Adrenal gland (tissue), 12 donors: ENCODE results near the gene GRK3. TPM values are rescaled to one million over a fixed set of nuclear protein-coding genes. Genes with fewer than 3 reads are reported as not detected.

Experiments
- DNase-seq, 7 donors: peaks; one replicate each; pipeline ENCODE4 v3.0.0-alpha.2; 2019 to 2020
- H3K27ac ChIP-seq, 5 donors: fragments of 200-600 bp; sonication (generic) in 4 of 5; 1 replicate in 3 of 5; 2 replicates in 2 of 5; pipeline versions ENCODE4 v1.5.1 to v1.8.0; 2016 to 2020; ENCODE audit warnings: mild to moderate bottlenecking in 1 of 5
- H3K27me3 ChIP-seq: fragments of 200-600 bp; 2 replicates; pipeline ENCODE4 v1.8.0; 2021
- H3K36me3 ChIP-seq, 2 donors: fragments of 200-600 bp; replicated peaks in 1 of 2; 1 replicate in 1 of 2; 2 replicates in 1 of 2; pipeline versions ENCODE4 v1.5.1 to v1.8.0; 2018 to 2022
- H3K4me1 ChIP-seq, 2 donors: fragments of 200-600 bp; replicated peaks in 1 of 2; 1 replicate in 1 of 2; 2 replicates in 1 of 2; pipeline versions ENCODE4 v1.5.1 to v1.8.0; 2018 to 2021
- H3K4me3 ChIP-seq, 4 donors: fragments of 200-600 bp; sonication (generic) in 3 of 4; one replicate each; pipeline ENCODE4 v1.5.1; 2016 to 2018
- H3K9me3 ChIP-seq, 3 donors: fragments of 200-600 bp; sonication (generic) in 1 of 3; replicated peaks in 1 of 3; 1 replicate in 2 of 3; 2 replicates in 1 of 3; pipeline versions ENCODE4 v1.5.1 to v1.8.0; 2016 to 2021
- CTCF ChIP-seq, 6 experiments: fragments of 450-650 bp in 4 of 6; fragments of 200-600 bp in 2 of 6; sonication (generic) in 1 of 6; IDR thresholded peaks; 1 replicate in 5 of 6; 2 replicates in 1 of 6; pipeline versions ENCODE4 v1.5.1 to v1.8.0; 2016 to 2021; ENCODE audit warnings: antibody characterized with exemption in 6 of 6, mild to moderate bottlenecking in 2 of 6, moderate library complexity in 1 of 6
- POLR2A ChIP-seq, 2 donors: fragments of 450-650 bp; IDR thresholded peaks; one replicate each; pipeline ENCODE4 v1.6.1; 2017; ENCODE audit warnings: antibody characterized with exemption in 2 of 2, mild to moderate bottlenecking in 2 of 2, moderate library complexity in 1 of 2
- WGBS, 4 donors: extraction: QIAGEN DNeasy Blood & Tissue Kit in 2 of 4; methylation state at CpG; one replicate each; pipeline versions ENCODE4 v1.1.5 to v1.1.7; 2013 to 2017; 5-methylcytosine and 5-hydroxymethylcytosine counted together
- intact Hi-C, 2 donors: fragments of 100-400 bp; cut with DNase I; formaldehyde crosslinking; loops; one replicate each; pipeline versions ENCODE4 v1.14.1 to v1.15.0; 2022 to 2023
- polyA plus RNA-seq, 3 donors: library from polyadenylated mRNA; stranded (reverse); fragments of 200-250 nt in 2 of 3; fragments of 350-450 nt in 1 of 3; fragmentation: Illumina TruSeq in 1 of 3; extraction: RNeasy Lipid Tissue Mini Kit (QIAGEN cat#74804) in 1 of 3; gene quantifications; one replicate each; pipeline ENCODE4 v1.2.3, GENCODE V29; 2013 to 2014
- total RNA-seq, 9 donors: library from RNA; depleted of rRNA in 4 of 9; stranded (reverse); fragments of >200 nt in 4 of 9; fragments of 120-200 nt in 1 of 9; fragmentation: NEBNext Ultra II Directional in 1 of 9; extraction: Animal tissue kit (Norgen Biotek cat#: 25700) in 1 of 9; gene quantifications; one replicate each; pipeline versions ENCODE4 v1.1.0 to v1.2.4, GENCODE V29; 2013 to 2023
- donor health status: healthy with polysubstance abuse.
- donor health status: Bipolar disorder and iron deficiency.
- donor health status: DM: yes; HTN: yes; CAD: no.
- donor health status: DM: no; HTN: no; CAD: no.
- donor health status: DM: no; HTN: no; CAD: no.
- donor health status: DM: yes; HTN: yes; CAD: no.

Gene GRK3
- total and polyA plus RNA-seq, 12 donors: 3.2 to 20.9 (median 10.1) TPM

- intact Hi-C loops: loop anchor here (2.0 to 10.0 kb wide), 3 partner anchors 47 to 310 kb away; no protein-coding TSS in a partner anchor
- 45 to 73% (median 57%) methylated on average over 4 to 9 of the region's 9 CpGs for WGBS, 4 donors
Observed at GRCh38 chr22:25772288-25772687, 207.8 kb downstream of the GRK3 start.

GRCh38 chr22:25774575-25775026 lies 210.1 kb downstream of the GRK3 start:
- intact Hi-C loops: loop anchor here in 1 of 2 donors (5.0 to 10.0 kb wide), 2 partner anchors 50 to 312 kb away; no protein-coding TSS in a partner anchor
- TF ChIP-seq CTCF (IDR thresholded peaks at IDR 0.05) (peak in 3 of 6 experiments; percentile 37 to 49 (median 48)), POLR2A (IDR thresholded peaks at IDR 0.05) (peak in 1 of 2 donors; percentile 15)
- WGBS, 4 donors: 56 to 76% (median 57%) methylated on average over 8 to 12 of the region's 12 CpGs

More at GRCh38 chr22:25772288-25772687, 207.8 kb downstream of the GRK3 start:
- H3K27me3 ChIP-seq: no peaks in the 10 kb centered on the region
- no peak overlapping the region for H3K27ac ChIP-seq
- no peaks in the 10 kb centered on the region for H3K9me3 ChIP-seq
- no peak for TF ChIP-seq POLR2A (IDR thresholded peaks at IDR 0.05)
- TF ChIP-seq CTCF (IDR thresholded peaks at IDR 0.05): no peak
- H3K4me3 ChIP-seq: no peak overlapping the region
- DNase-seq: no peak
- H3K36me3 ChIP-seq: no peaks in the 10 kb centered on the region
- no peaks in the 10 kb centered on the region for H3K4me1 ChIP-seq

GRCh38 chr22:25775531-25775930 lies 211.1 kb downstream of the GRK3 start:
- no peak overlapping the region for H3K27ac ChIP-seq
- TF ChIP-seq POLR2A (IDR thresholded peaks at IDR 0.05) (no peak), CTCF (IDR thresholded peaks at IDR 0.05) (no peak)
- H3K36me3 ChIP-seq: no peaks in the 10 kb centered on the region
- intact Hi-C loops: loop anchor here in 1 of 2 donors (10.0 kb wide), 1 partner anchor 51 kb away; no protein-coding TSS in a partner anchor
- H3K27me3 ChIP-seq: no peaks in the 10 kb centered on the region
- peak in 1 of 7 donors; percentile 75 for DNase-seq
- 46 to 54% (median 52%) methylated on average over 8 of the region's 8 CpGs for WGBS, 4 donors
- no peaks in the 10 kb centered on the region for H3K9me3 ChIP-seq
- no peak overlapping the region for H3K4me3 ChIP-seq
- H3K4me1 ChIP-seq: no peaks in the 10 kb centered on the region

More at GRCh38 chr22:25774575-25775026, 210.1 kb downstream of the GRK3 start:
- no peaks in the 10 kb centered on the region for H3K27me3 ChIP-seq
- H3K4me3 ChIP-seq: no peak overlapping the region
- H3K36me3 ChIP-seq: no peaks in the 10 kb centered on the region
- H3K9me3 ChIP-seq: no peaks in the 10 kb centered on the region
- no peaks in the 10 kb centered on the region for H3K4me1 ChIP-seq
- no peak for DNase-seq
- no peak overlapping the region for H3K27ac ChIP-seq

- Histone ChIP-seq H3K9me3 (no peaks in the 10 kb centered on the region), H3K4me3 (no peak overlapping the region), H3K27ac (no peak overlapping the region), H3K27me3 (no peaks in the 10 kb centered on the region), H3K36me3 (no peaks in the 10 kb centered on the region), H3K4me1 (no peaks in the 10 kb centered on the region)
- intact Hi-C loops: loop anchor here in 1 of 2 donors (10.0 kb wide), 1 partner anchor 53 kb away; no protein-coding TSS in a partner anchor
- no peak for TF ChIP-seq POLR2A (IDR thresholded peaks at IDR 0.05)
- TF ChIP-seq CTCF (IDR thresholded peaks at IDR 0.05): no peak
- 57 to 79% (median 68%) methylated on average over 1 to 9 of the region's 9 CpGs for WGBS, 4 donors
- DNase-seq: no peak
Observed at GRCh38 chr22:25777411-25777810, 212.9 kb downstream of the GRK3 start.
